H1 (cell line): ENCODE data around the gene SLC24A3. TPM values are rescaled to one million over a fixed set of nuclear protein-coding genes. Genes with fewer than 3 reads are reported as not detected.
A peak's percentile ranks its signal among the peaks of the same experiment; 100 is the strongest.

ENCODE experiments used
- CTCF ChIA-PET: fragments of 300-600 bp; sonication (Branson Sonifier 250); formaldehyde crosslinking; loops from one replicate; lab custom pipeline; 2021; ENCODE audit not compliant: partially characterized antibody; lab: Charles Lee
- POLR2A ChIA-PET: fragments of 300-600 bp; sonication (Branson Sonifier 250); formaldehyde crosslinking; loops from one replicate; lab custom pipeline; 2021; ENCODE audit warnings: inconsistent platforms; ENCODE audit not compliant: partially characterized antibody; lab: Charles Lee
- DNase-seq, 2 experiments: peaks; one replicate each; pipeline versions ENCODE4 v3.0.0 to v3.0.0-alpha.2; 2010 to 2022; ENCODE audit warnings: low spot score in 2 of 2, low read depth in 1 of 2, mixed read lengths in 1 of 2
- FAIRE-seq: peaks from 2 replicates; lab custom pipeline; 2011; peaks lifted over from hg19 to GRCh38; lab: Jason Lieb, UNC
- H2AFZ ChIP-seq: 2 replicates; pipeline ENCODE4 v1.8.1; 2012; ENCODE audit warnings: low read length, inconsistent platforms
- H2AK5ac ChIP-seq: 2 replicates; pipeline ENCODE4 v1.6.1; 2013; ENCODE audit warnings: low read depth, low read length
- H2BK120ac ChIP-seq: replicated peaks from 2 replicates; pipeline ENCODE3; 2013; ENCODE audit warnings: low read depth, low read length, inconsistent platforms
- H2BK12ac ChIP-seq: 2 replicates; pipeline ENCODE4 v1.6.1; 2013; ENCODE audit warnings: low read depth, low read length
- H2BK15ac ChIP-seq: 2 replicates; pipeline ENCODE4 v1.6.1; 2013; ENCODE audit warnings: low read length
- H2BK20ac ChIP-seq: 2 replicates; pipeline ENCODE4 v1.6.1; 2013; ENCODE audit warnings: low read length
- H2BK5ac ChIP-seq: 2 replicates; pipeline ENCODE4 v1.6.1; 2013; ENCODE audit warnings: low read depth, low read length
- H3K14ac ChIP-seq: 2 replicates; pipeline ENCODE4 v1.6.1; 2013; ENCODE audit warnings: inconsistent platforms; ENCODE audit not compliant: insufficient read length
- H3K18ac ChIP-seq: 2 replicates; pipeline ENCODE4 v1.6.1; 2013; ENCODE audit warnings: low read length; ENCODE audit errors: extremely low read depth
- H3K23ac ChIP-seq: 2 replicates; pipeline ENCODE4 v1.6.1; 2013; ENCODE audit warnings: inconsistent platforms; ENCODE audit not compliant: insufficient read length
- H3K23me2 ChIP-seq: 2 replicates; pipeline ENCODE4 v1.6.1; 2013; ENCODE audit warnings: low read depth, low read length
- H3K27ac ChIP-seq: 2 replicates; pipeline ENCODE4 v1.6.1; 2011; ENCODE audit warnings: low read depth, low read length, inconsistent platforms
- H3K27me3 ChIP-seq, 4 experiments: replicated peaks in 1 of 4; 1 replicate in 1 of 4; 2 replicates in 3 of 4; pipeline versions ENCODE4 v1.6.1 to v1.8.1; 2011 to 2013; ENCODE audit warnings: low read length in 3 of 4, mild to moderate bottlenecking in 3 of 4, inconsistent platforms in 2 of 4, mixed read lengths in 2 of 4, moderate library complexity in 1 of 4; ENCODE audit not compliant: control insufficient read depth in 3 of 4, insufficient read depth in 3 of 4; ENCODE audit errors: extremely low read depth in 1 of 4
- H3K36me3 ChIP-seq, 4 experiments: 2 replicates each; pipeline versions ENCODE4 v1.6.1 to v1.8.1; 2011 to 2013; ENCODE audit warnings: mild to moderate bottlenecking in 4 of 4, low read length in 3 of 4, moderate library complexity in 2 of 4, control low read depth in 1 of 4, inconsistent platforms in 1 of 4; ENCODE audit not compliant: insufficient read depth in 4 of 4, control insufficient read depth in 2 of 4
- H3K4ac ChIP-seq: replicated peaks from 2 replicates; pipeline ENCODE3; 2013; ENCODE audit warnings: low read length, low read depth, mixed read lengths, inconsistent platforms; ENCODE audit not compliant: insufficient read length
- H3K4me1 ChIP-seq, 4 experiments: replicated peaks in 1 of 4; 1 replicate in 1 of 4; 2 replicates in 3 of 4; pipeline versions ENCODE4 v1.6.1 to v1.8.1; 2011 to 2013; ENCODE audit warnings: low read length in 3 of 4, inconsistent platforms in 2 of 4, mixed read lengths in 1 of 4; ENCODE audit not compliant: insufficient read depth in 4 of 4, control insufficient read depth in 3 of 4
- H3K4me2 ChIP-seq, 2 experiments: 2 replicates each; pipeline versions ENCODE4 v1.6.1 to v1.8.1; 2011 to 2013; ENCODE audit warnings: low read depth in 2 of 2, low read length in 2 of 2, control low read depth in 1 of 2, inconsistent platforms in 1 of 2, mild to moderate bottlenecking in 1 of 2; ENCODE audit not compliant: insufficient read depth in 1 of 2
- H3K4me3 ChIP-seq, 4 experiments: fragments of 200-600, 300-600 bp in 1 of 4; sonication (generic), shearing (Covaris generic), sonication (Bioruptor Twin) in 1 of 4; 2 replicates each; pipeline versions ENCODE4 v1.5.1 to v1.8.1; 2011 to 2016; ENCODE audit warnings: low read length in 4 of 4, low read depth in 3 of 4, control low read depth in 2 of 4, inconsistent platforms in 2 of 4, mild to moderate bottlenecking in 2 of 4, mixed read lengths in 1 of 4, moderate library complexity in 1 of 4; ENCODE audit not compliant: insufficient read depth in 2 of 4; ENCODE audit errors: extremely low read depth in 1 of 4
- H3K56ac ChIP-seq: replicated peaks from 2 replicates; pipeline ENCODE3; 2013; ENCODE audit warnings: low read depth, mild to moderate bottlenecking, mixed read lengths, low read length, inconsistent platforms; ENCODE audit not compliant: insufficient read length
- H3K79me1 ChIP-seq: 2 replicates; pipeline ENCODE4 v1.6.1; 2013; ENCODE audit warnings: low read depth, low read length, control low read depth
- H3K79me2 ChIP-seq, 2 experiments: 2 replicates each; pipeline versions ENCODE4 v1.6.1 to v1.8.1; 2012 to 2013; ENCODE audit warnings: low read length in 2 of 2, mild to moderate bottlenecking in 2 of 2, inconsistent platforms in 1 of 2; ENCODE audit not compliant: insufficient read depth in 2 of 2, control insufficient read depth in 1 of 2
- H3K9ac ChIP-seq, 4 experiments: replicated peaks in 1 of 4; 1 replicate in 1 of 4; 2 replicates in 3 of 4; pipeline versions ENCODE4 v1.6.1 to v1.8.1; 2011 to 2013; ENCODE audit warnings: low read depth in 3 of 4, low read length in 3 of 4, control low read depth in 2 of 4, mild to moderate bottlenecking in 2 of 4, moderate library complexity in 2 of 4, inconsistent platforms in 1 of 4; ENCODE audit errors: extremely low read depth in 1 of 4
- H3K9me3 ChIP-seq, 2 experiments: 2 replicates each; pipeline versions ENCODE4 v1.6.1 to v1.8.1; 2012 to 2013; ENCODE audit warnings: mild to moderate bottlenecking in 2 of 2, moderate library complexity in 2 of 2, control low read depth in 1 of 2, inconsistent platforms in 1 of 2, low read depth in 1 of 2, low read length in 1 of 2, mixed read lengths in 1 of 2; ENCODE audit not compliant: insufficient read depth in 2 of 2
- H4K20me1 ChIP-seq, 2 experiments: replicated peaks in 1 of 2; 2 replicates each; pipeline versions ENCODE3 to v1.8.1; 2011 to 2013; ENCODE audit warnings: inconsistent platforms in 2 of 2, low read length in 2 of 2, mild to moderate bottlenecking in 1 of 2; ENCODE audit not compliant: insufficient read depth in 2 of 2, control insufficient read depth in 1 of 2
- H4K5ac ChIP-seq: 2 replicates; pipeline ENCODE4 v1.6.1; 2013; ENCODE audit warnings: low read length, low read depth, mixed read lengths, inconsistent platforms; ENCODE audit not compliant: insufficient read length
- H4K8ac ChIP-seq: 2 replicates; pipeline ENCODE4 v1.8.0; 2013; ENCODE audit warnings: mild to moderate bottlenecking, moderate library complexity, low read length, inconsistent platforms; ENCODE audit not compliant: insufficient read depth; ENCODE audit errors: extremely low read depth
- H4K91ac ChIP-seq: replicated peaks from 2 replicates; pipeline ENCODE3; 2013; ENCODE audit warnings: low read length, mixed read lengths, inconsistent platforms; ENCODE audit not compliant: insufficient read length
- ATF3 ChIP-seq: IDR thresholded peaks from 2 replicates; pipeline ENCODE4 v1.6.1; 2011; ENCODE audit warnings: low read depth, mild to moderate bottlenecking, low read length; ENCODE audit not compliant: insufficient read depth
- BRCA1 ChIP-seq: IDR thresholded peaks from 2 replicates; pipeline ENCODE4 v1.6.1; 2012; ENCODE audit warnings: low read depth, low read length, improper control_type of control experiment
- CBX5 ChIP-seq: fragments of 300-800, 300-1000 bp; sonication (generic); IDR thresholded peaks from 2 replicates; pipeline ENCODE4 v1.7.1; 2016; ENCODE audit warnings: antibody characterized with exemption, low read length, low read depth
- CBX8 ChIP-seq: fragments of 300-800, 300-1000 bp; sonication (generic); IDR thresholded peaks from 2 replicates; pipeline ENCODE4 v1.7.1; 2016; ENCODE audit warnings: low read depth, low read length, borderline replicate concordance
- CEBPB ChIP-seq: IDR thresholded peaks from 2 replicates; pipeline ENCODE4 v1.6.1; 2012; ENCODE audit warnings: low read depth, low read length
- CREB1 ChIP-seq: IDR thresholded peaks from 2 replicates; pipeline ENCODE4 v1.6.1; 2012; ENCODE audit warnings: inconsistent platforms
- JUN ChIP-seq: IDR thresholded peaks from 2 replicates; pipeline ENCODE4 v1.6.1; 2011; ENCODE audit warnings: low read depth, mild to moderate bottlenecking, improper control_type of control experiment, low read length
- NRF1 ChIP-seq: IDR thresholded peaks from 2 replicates; pipeline ENCODE4 v1.6.1; 2011; ENCODE audit warnings: mild to moderate bottlenecking, low read depth, low read length, improper control_type of control experiment
- SP1 ChIP-seq: IDR thresholded peaks from 2 replicates; pipeline ENCODE4 v1.6.1; 2011; ENCODE audit warnings: low read depth, low read length
- SP2 ChIP-seq: IDR thresholded peaks from 2 replicates; pipeline ENCODE4 v1.6.1; 2012; ENCODE audit warnings: mild to moderate bottlenecking, low read length, inconsistent platforms
- SUZ12 ChIP-seq: fragments of 200-600 bp; sonication (generic); IDR thresholded peaks from 2 replicates; pipeline ENCODE4 v1.6.1; 2012; ENCODE audit warnings: mild to moderate bottlenecking, inconsistent platforms, low read length, moderate library complexity, mixed read lengths
- TBP ChIP-seq: IDR thresholded peaks from 2 replicates; pipeline ENCODE4 v1.6.1; 2011; ENCODE audit warnings: low read depth, low read length, improper control_type of control experiment
- TEAD4 ChIP-seq: IDR thresholded peaks from 2 replicates; pipeline ENCODE4 v1.6.1; 2012; ENCODE audit warnings: low read depth, low read length, inconsistent platforms, mixed read lengths
- ZNF274 ChIP-seq: IDR thresholded peaks from 2 replicates; pipeline ENCODE4 v1.7.0; 2012; ENCODE audit warnings: low read length, borderline replicate concordance; ENCODE audit errors: extremely low read depth
- WGBS, 2 experiments: shearing (Covaris generic) in 1 of 2; methylation state at CpG; one replicate each; pipeline versions ENCODE4 v1.1.6 to v1.1.7; 2013 to 2015; ENCODE audit warnings: low lambda C conversion rate in 2 of 2, mixed read lengths in 2 of 2, inconsistent platforms in 1 of 2, low coverage in 1 of 2, missing lambda C conversion rate in 1 of 2; ENCODE audit not compliant: insufficient replicate concordance in 2 of 2, insufficient coverage in 1 of 2, insufficient read length in 1 of 2; ENCODE audit errors: extremely low coverage in 1 of 2, missing lambda C conversion rate in 1 of 2; 5-methylcytosine and 5-hydroxymethylcytosine counted together
- polyA plus RNA-seq, 7 experiments: library from polyadenylated mRNA; depleted of rRNA in 3 of 7; stranded (reverse) in 5 of 7; unstranded in 2 of 7; fragments of >200 nt in 5 of 7; fragments of 200-250 nt in 2 of 7; gene quantifications; 1 replicate in 5 of 7; 2 replicates in 1 of 7; 4 replicates in 1 of 7; pipeline versions ENCODE4 v1.2.1 to v1.2.3, GENCODE V29; 2011 to 2013; ENCODE audit warnings: missing spikeins in 2 of 7, mixed read lengths in 2 of 7
- total RNA-seq: library from RNA; stranded (reverse); fragmentation: NEBNext Ultra II Directional; extraction: Animal tissue kit (Norgen Biotek cat#: 25700); gene quantifications from 2 replicates; pipeline ENCODE4 v1.2.1, GENCODE V29; 2021

SLC24A3 gene
- total and polyA plus RNA-seq, 2 of the 8 experiments (the other 6 are each of a cell fraction or from before 2014, with no cell fraction given), result 4.5 to 6.3 TPM

GRCh38 chr20:19628570-19629134, 416.2 kb downstream of the SLC24A3 start:
- peaks cover 5 to 8% of the 10 kb centered on the region in 2 experiments; a peak in 2 of 4 replicates for H3K9me3 ChIP-seq
- no peaks in the 10 kb centered on the region; the same call in 1 of the 2 replicates for H3K23me2 ChIP-seq
- H3K4me2 ChIP-seq, result no peak overlapping the region
- H4K91ac ChIP-seq, result no peak overlapping the region
- CTCF ChIA-PET, result interaction anchor here (0.6 to 7.5 kb wide), 21 partner anchors 10 to 530 kb away, joined by 3 to 85 read pairs (median 4); no protein-coding TSS in a partner anchor
- H3K23ac ChIP-seq, result no peak overlapping the region
- H3K79me2 ChIP-seq, result no peaks in the 10 kb centered on the region
- no peak overlapping the region for H2BK12ac ChIP-seq
- no peak overlapping the region for H2AFZ ChIP-seq
- H3K36me3 ChIP-seq, result no peaks in the 10 kb centered on the region
- H3K27ac ChIP-seq, result no peak overlapping the region
- H3K4ac ChIP-seq, result no peak overlapping the region
- H4K20me1 ChIP-seq, result no peaks in the 10 kb centered on the region
- DNase-seq (peak; percentile 36 to 84), FAIRE-seq (peak; percentile 65)
- 35% methylated on average over 2 of the region's 2 CpGs; no CpG with 5 or more reads in 1 of the 2 experiments for WGBS, 2 experiments
- no peaks in the 10 kb centered on the region for H3K27me3 ChIP-seq
- no peak overlapping the region for H2AK5ac ChIP-seq
- POLR2A ChIA-PET, result no interaction called here
- no peak overlapping the region for H3K56ac ChIP-seq
- H2BK5ac ChIP-seq, result no peak overlapping the region
- H3K4me1 ChIP-seq, result no peaks in the 10 kb centered on the region
- H3K18ac ChIP-seq, result no peak overlapping the region
- H3K79me1 ChIP-seq, result no peaks in the 10 kb centered on the region
- no peak overlapping the region for H2BK20ac ChIP-seq
- no peak overlapping the region for H4K5ac ChIP-seq
- no peak overlapping the region for H4K8ac ChIP-seq
- H3K4me3 ChIP-seq, result no peak overlapping the region
- no peak overlapping the region for H3K9ac ChIP-seq
- H2BK120ac ChIP-seq, result no peak overlapping the region
- no peak overlapping the region for H2BK15ac ChIP-seq
- no peak overlapping the region for H3K14ac ChIP-seq
- TF ChIP-seq ZNF274 (no peak), CBX8 (no peak), CEBPB (peak; percentile 99), BRCA1 (no peak), CREB1 (no peak), NRF1 (no peak), SUZ12 (no peak), CBX5 (no peak), ATF3 (peak; percentile 95), TEAD4 (no peak), SP2 (no peak), SP1 (no peak), JUN (no peak), TBP (no peak)
